ENCODE data around the gene SCAF8. TPM values are rescaled to one million over a fixed set of nuclear protein-coding genes. Genes with fewer than 3 reads are reported as not detected.

The SCAF8 gene
- total RNA-seq, 2 experiments from 2014 or later: 35.7 to 36.6 TPM

DNA sequence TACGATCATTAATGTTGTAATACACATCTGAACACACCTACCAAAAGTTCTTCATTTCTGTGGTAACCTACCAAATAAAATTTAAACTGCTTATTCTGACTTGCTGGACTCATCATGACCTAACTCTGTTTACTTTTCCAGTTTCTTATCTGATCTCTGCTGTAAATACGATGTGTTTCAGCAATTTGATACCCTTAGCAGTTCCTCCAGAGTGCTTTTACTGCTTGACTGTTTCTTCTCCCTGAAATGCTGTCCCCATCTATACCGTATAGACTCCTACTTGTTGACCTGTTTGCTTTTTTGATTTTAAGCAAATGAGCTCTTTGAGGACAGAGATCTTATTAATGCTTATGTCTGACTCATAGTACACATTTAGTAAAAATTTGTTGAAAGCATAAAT is 119.5 kb downstream of the SCAF8 start:
- DNase-seq (no peak), ATAC-seq (no peak)
- Mint-ChIP-seq H3K4me3 (no peak overlapping the region), H3K4me1 (ENCODE audit: low read depth) (no peaks in the 10 kb centered on the region), H3K36me3 (ENCODE audit: low read depth) (peaks cover 25% of the 10 kb centered on the region), H3K9me3 (ENCODE audit: insufficient read depth) (no peaks in the 10 kb centered on the region), H3K27me3 (ENCODE audit: low read depth) (no peaks in the 10 kb centered on the region), H3K27ac (no peak overlapping the region)
- CTCF ChIA-PET: interaction anchor here (0.6 to 3.2 kb wide), 4 partner anchors 13 to 177 kb away, joined by 3 to 6 read pairs (median 3); no protein-coding TSS in a partner anchor
- POLR2A ChIA-PET: no interaction called here

DNA sequence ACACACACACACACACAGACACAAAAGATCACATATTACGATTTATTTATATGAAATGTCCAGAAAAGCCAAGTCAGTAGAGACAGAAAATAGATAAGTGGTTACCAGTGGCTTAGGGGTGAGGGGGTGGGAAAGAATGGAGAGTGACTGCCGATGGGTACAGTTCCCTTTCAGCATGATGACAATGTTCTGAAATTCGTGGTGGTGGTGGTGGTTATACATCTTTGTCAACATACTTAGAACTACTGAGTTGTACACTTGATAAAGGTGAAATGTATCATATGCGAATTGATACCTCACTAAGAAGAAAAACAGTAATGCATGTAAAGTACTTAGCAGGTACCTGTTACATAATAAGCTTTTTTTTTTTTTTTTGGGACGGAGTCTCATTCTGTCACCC is 124.3 kb downstream of the SCAF8 start:
- ATAC-seq (no peak), DNase-seq (no peak)
- POLR2A ChIA-PET: no interaction called here

GRCh38 chr6:154861825-154862224 is 128.6 kb downstream of the SCAF8 start:
- H3K27me3 Mint-ChIP-seq (ENCODE audit: low read depth): no peaks in the 10 kb centered on the region
- POLR2A ChIA-PET: no interaction called here
- no peak for DNase-seq
- H3K9me3 Mint-ChIP-seq (ENCODE audit: insufficient read depth): no peaks in the 10 kb centered on the region
- no peak overlapping the region for H3K27ac Mint-ChIP-seq
- H3K36me3 Mint-ChIP-seq (ENCODE audit: low read depth): peaks cover 7% of the 10 kb centered on the region
- H3K4me1 Mint-ChIP-seq (ENCODE audit: low read depth): peaks cover 4% of the 10 kb centered on the region
- CTCF ChIA-PET: interaction anchor here (0.7 kb wide), 1 partner anchor 80 kb away, joined by 3 read pairs; no protein-coding TSS in a partner anchor
- H3K4me3 Mint-ChIP-seq: no peak overlapping the region
- no peak for ATAC-seq

More for the DNA sequence above, 124.3 kb downstream of the SCAF8 start:
- H3K4me1 Mint-ChIP-seq (ENCODE audit: low read depth): no peaks in the 10 kb centered on the region
- no peaks in the 10 kb centered on the region for H3K27me3 Mint-ChIP-seq (ENCODE audit: low read depth)
- no peaks in the 10 kb centered on the region for H3K9me3 Mint-ChIP-seq (ENCODE audit: insufficient read depth)
- H3K27ac Mint-ChIP-seq: no peak overlapping the region
- H3K36me3 Mint-ChIP-seq (ENCODE audit: low read depth): peaks cover 12% of the 10 kb centered on the region
- CTCF ChIA-PET: interaction anchor here (0.8 kb wide), 1 partner anchor 182 kb away, joined by 3 read pairs; no protein-coding TSS in a partner anchor
- H3K4me3 Mint-ChIP-seq: no peak overlapping the region

- ChIA-PET CTCF (interaction anchor here (0.7 kb wide), 2 partner anchors 8 to 79 kb away, joined by 3 read pairs; no protein-coding TSS in a partner anchor), POLR2A (interaction anchor here (0.6 kb wide), 1 partner anchor 10 kb away, joined by 4 read pairs; no protein-coding TSS in a partner anchor)
- Mint-ChIP-seq H3K4me1 (ENCODE audit: low read depth) (peaks cover 4% of the 10 kb centered on the region), H3K4me3 (no peak overlapping the region), H3K9me3 (ENCODE audit: insufficient read depth) (no peaks in the 10 kb centered on the region), H3K27me3 (ENCODE audit: low read depth) (no peaks in the 10 kb centered on the region), H3K36me3 (ENCODE audit: low read depth) (peaks cover 5% of the 10 kb centered on the region), H3K27ac (no peak overlapping the region)
- ATAC-seq: no peak
- no peak for DNase-seq
Observed at GRCh38 chr6:154862536-154862935, 129.3 kb downstream of the SCAF8 start.

- Mint-ChIP-seq H3K27ac (no peak overlapping the region), H3K36me3 (ENCODE audit: low read depth) (peaks cover 4% of the 10 kb centered on the region), H3K4me3 (no peak overlapping the region), H3K4me1 (ENCODE audit: low read depth) (peaks cover 4% of the 10 kb centered on the region), H3K27me3 (ENCODE audit: low read depth) (no peaks in the 10 kb centered on the region), H3K9me3 (ENCODE audit: insufficient read depth) (no peaks in the 10 kb centered on the region)
- no peak for ATAC-seq
- no peak for DNase-seq
- ChIA-PET CTCF (interaction anchor here (1.1 kb wide), 1 partner anchor 188 kb away, joined by 3 read pairs; no protein-coding TSS in a partner anchor), POLR2A (no interaction called here)
Observed at GRCh38 chr6:154864066-154864430, 130.8 kb downstream of the SCAF8 start.

DNA sequence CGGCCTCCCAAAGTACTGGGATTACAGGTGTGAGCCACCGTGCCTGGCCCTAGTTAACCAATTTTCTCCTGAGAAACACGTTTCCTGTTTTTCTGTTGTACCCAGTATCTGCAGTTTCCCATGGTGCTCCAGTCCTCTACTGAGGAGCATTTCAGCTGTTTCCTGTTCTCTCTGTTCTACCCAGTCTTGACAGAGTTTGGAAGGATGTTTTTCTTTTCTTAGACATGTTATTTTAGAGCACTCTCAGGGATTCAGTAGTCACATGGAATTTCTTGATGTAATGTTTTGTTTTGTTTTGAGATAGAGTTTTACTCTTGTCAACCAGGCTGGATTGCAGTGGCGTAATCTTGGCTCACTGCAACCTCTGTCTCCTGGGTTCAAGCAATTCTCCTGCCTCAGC is 132.1 kb downstream of the SCAF8 start:
- Mint-ChIP-seq H3K27ac (peak overlapping the region; percentile 15), H3K4me1 (ENCODE audit: low read depth) (peaks cover 4% of the 10 kb centered on the region), H3K36me3 (ENCODE audit: low read depth) (peaks cover 4% of the 10 kb centered on the region), H3K4me3 (no peak overlapping the region), H3K27me3 (ENCODE audit: low read depth) (no peaks in the 10 kb centered on the region), H3K9me3 (ENCODE audit: insufficient read depth) (no peaks in the 10 kb centered on the region)
- DNase-seq: no peak
- ChIA-PET CTCF (interaction anchor here (1.0 to 1.4 kb wide), 2 partner anchors 12 to 63 kb away, joined by 3 read pairs; no protein-coding TSS in a partner anchor), POLR2A (no interaction called here)
- ATAC-seq: no peak

- H3K36me3 Mint-ChIP-seq (ENCODE audit: low read depth): peaks cover 4% of the 10 kb centered on the region
- ATAC-seq: no peak
Observed at GRCh38 chr6:154868143-154868594, 135.0 kb downstream of the SCAF8 start.

GRCh38 chr6:154872542-154873114 is 139.4 kb downstream of the SCAF8 start:
- Mint-ChIP-seq H3K4me3 (no peak overlapping the region), H3K9me3 (ENCODE audit: insufficient read depth) (no peaks in the 10 kb centered on the region), H3K27me3 (ENCODE audit: low read depth) (no peaks in the 10 kb centered on the region), H3K4me1 (ENCODE audit: low read depth) (no peaks in the 10 kb centered on the region), H3K36me3 (ENCODE audit: low read depth) (no peaks in the 10 kb centered on the region), H3K27ac (no peak overlapping the region)
- no peak for DNase-seq
- ATAC-seq: no peak
- ChIA-PET POLR2A (no interaction called here), CTCF (no interaction called here)

More at GRCh38 chr6:154868143-154868594, 135.0 kb downstream of the SCAF8 start:
- DNase-seq: no peak
- H3K4me1 Mint-ChIP-seq (ENCODE audit: low read depth): peaks cover 4% of the 10 kb centered on the region
- no peak overlapping the region for H3K27ac Mint-ChIP-seq
- H3K27me3 Mint-ChIP-seq (ENCODE audit: low read depth): no peaks in the 10 kb centered on the region
- ChIA-PET POLR2A (no interaction called here), CTCF (interaction anchor here (0.6 to 1.9 kb wide), 19 partner anchors 9 to 448 kb away, joined by 3 to 23 read pairs (median 4); no protein-coding TSS in a partner anchor)
- H3K9me3 Mint-ChIP-seq (ENCODE audit: insufficient read depth): no peaks in the 10 kb centered on the region
- H3K4me3 Mint-ChIP-seq: no peak overlapping the region

DNA sequence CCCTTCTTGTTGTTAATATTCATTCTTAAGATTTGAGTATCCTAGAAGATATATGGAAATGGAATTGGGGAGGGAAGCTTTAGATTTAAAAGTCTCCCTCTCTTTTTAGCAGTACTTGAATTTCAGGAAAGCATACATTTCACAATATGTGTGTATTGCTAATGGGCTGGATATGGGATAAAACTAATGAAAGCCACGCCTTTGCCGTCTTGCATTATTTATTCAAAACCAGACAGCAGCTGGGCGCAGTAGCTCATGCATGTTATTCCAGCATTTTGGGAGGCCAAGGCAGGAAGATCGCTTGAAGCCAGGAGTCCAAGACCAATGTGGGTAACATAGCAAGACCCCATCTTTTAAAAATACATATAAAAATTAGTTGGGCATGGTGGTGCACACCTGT is 140.3 kb downstream of the SCAF8 start:
- H3K4me3 Mint-ChIP-seq: no peak overlapping the region
- H3K36me3 Mint-ChIP-seq (ENCODE audit: low read depth): no peaks in the 10 kb centered on the region
- H3K9me3 Mint-ChIP-seq (ENCODE audit: insufficient read depth): no peaks in the 10 kb centered on the region
- ChIA-PET CTCF (interaction anchor here (0.8 kb wide), 1 partner anchor 15 kb away, joined by 3 read pairs; no protein-coding TSS in a partner anchor), POLR2A (no interaction called here)
- H3K27me3 Mint-ChIP-seq (ENCODE audit: low read depth): no peaks in the 10 kb centered on the region
- ATAC-seq: no peak
- H3K4me1 Mint-ChIP-seq (ENCODE audit: low read depth): no peaks in the 10 kb centered on the region
- DNase-seq: no peak
- H3K27ac Mint-ChIP-seq: no peak overlapping the region

- Mint-ChIP-seq H3K27me3 (ENCODE audit: low read depth) (no peaks in the 10 kb centered on the region), H3K36me3 (ENCODE audit: low read depth) (no peaks in the 10 kb centered on the region), H3K27ac (no peak overlapping the region), H3K9me3 (ENCODE audit: insufficient read depth) (no peaks in the 10 kb centered on the region), H3K4me1 (ENCODE audit: low read depth) (no peaks in the 10 kb centered on the region), H3K4me3 (no peak overlapping the region)
- DNase-seq (no peak), ATAC-seq (no peak)
- POLR2A ChIA-PET: no interaction called here
- CTCF ChIA-PET: interaction anchor here (0.7 kb wide), 1 partner anchor 199 kb away, joined by 3 read pairs; no protein-coding TSS in a partner anchor
Observed at GRCh38 chr6:154874773-154875592, 141.8 kb downstream of the SCAF8 start.

DNA sequence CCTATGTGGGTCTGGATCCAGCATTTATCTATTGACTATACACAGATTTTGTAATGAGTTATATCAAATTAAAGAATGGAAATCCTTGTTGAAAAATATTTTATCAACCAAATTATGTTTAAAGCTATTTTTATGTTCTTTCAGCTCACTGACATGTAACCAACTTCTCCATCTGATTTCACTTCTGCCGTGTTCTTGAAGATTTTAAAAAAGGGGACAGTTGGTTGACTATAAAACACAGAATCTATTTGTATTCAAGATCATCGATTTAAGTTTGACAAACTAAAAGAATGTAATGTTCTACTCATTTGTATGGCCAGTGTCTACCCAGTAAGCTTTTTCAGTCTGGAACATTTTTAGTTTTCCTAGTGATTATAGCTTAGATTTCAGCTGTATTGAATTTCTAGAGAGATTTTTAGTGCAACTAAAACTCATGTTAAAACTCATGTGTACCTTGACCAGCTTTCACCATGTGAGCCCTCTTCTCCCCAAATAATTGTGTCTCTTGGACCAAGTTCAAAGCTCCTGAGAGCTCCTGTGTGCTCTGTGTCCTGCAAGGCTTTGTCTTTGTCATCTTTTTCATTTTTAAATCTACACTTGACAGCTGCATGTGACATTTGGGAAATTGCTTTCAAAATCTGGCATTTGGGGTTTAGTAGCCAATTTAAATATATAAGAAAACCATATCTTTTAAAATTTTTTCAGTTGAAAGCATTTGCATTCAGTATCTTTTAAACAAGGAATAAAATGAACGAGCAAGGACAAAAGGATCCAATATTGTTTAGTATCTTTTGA is 143.5 kb downstream of the SCAF8 start:
- H3K36me3 Mint-ChIP-seq (ENCODE audit: low read depth): peaks cover 1% of the 10 kb centered on the region
- no peak overlapping the region for H3K27ac Mint-ChIP-seq
- no peaks in the 10 kb centered on the region for H3K4me1 Mint-ChIP-seq (ENCODE audit: low read depth)
- H3K9me3 Mint-ChIP-seq (ENCODE audit: insufficient read depth): no peaks in the 10 kb centered on the region
- DNase-seq: no peak
- POLR2A ChIA-PET: no interaction called here
- ATAC-seq: no peak
- no peak overlapping the region for H3K4me3 Mint-ChIP-seq
- no peaks in the 10 kb centered on the region for H3K27me3 Mint-ChIP-seq (ENCODE audit: low read depth)
- CTCF ChIA-PET: interaction anchor here (1.2 to 1.7 kb wide), 2 partner anchors 8 to 201 kb away, joined by 4 read pairs; no protein-coding TSS in a partner anchor

Measured in activated CD8-positive, alpha-beta T cell treated with anti-CD3 and anti-CD28 coated beads, Interleukin-2, amount 10 ng/mL, durations not matched to agents 7 days and 5 days (primary cell).